ACC112 (cell line): ENCODE results near the gene AKAP6.

Source experiments
- H2AFZ ChIP-seq: fragments of 200-600 bp; sonication (generic); one replicate; pipeline ENCODE4 v1.6.0; 2017; ENCODE audit warnings: antibody characterized with exemption, low read length; ENCODE audit not compliant: unreplicated experiment
- H3K27ac ChIP-seq: fragments of 200-600 bp; sonication (generic); 2 replicates; pipeline ENCODE4 v1.5.1; 2014; ENCODE audit warnings: low read depth, mild to moderate bottlenecking, antibody characterized with exemption, low read length, moderate library complexity
- H3K27me3 ChIP-seq: fragments of 200-600 bp; sonication (generic); 2 replicates; pipeline ENCODE4 v1.6.1; 2014; ENCODE audit warnings: mild to moderate bottlenecking, antibody characterized with exemption, low read length, moderate library complexity, mixed read lengths; ENCODE audit not compliant: insufficient read depth
- H3K36me3 ChIP-seq: fragments of 200-600 bp; sonication (generic); 2 replicates; pipeline ENCODE4 v1.6.1; 2016; ENCODE audit warnings: mild to moderate bottlenecking, antibody characterized with exemption, low read length, moderate library complexity, mixed read lengths; ENCODE audit not compliant: insufficient read depth
- H3K4me1 ChIP-seq: fragments of 200-600 bp; sonication (generic); one replicate; pipeline ENCODE4 v1.6.1; 2016; ENCODE audit warnings: low read length, mixed read lengths; ENCODE audit not compliant: insufficient read depth, unreplicated experiment, control insufficient read depth
- H3K4me3 ChIP-seq: fragments of 200-600 bp; sonication (generic); 2 replicates; pipeline ENCODE4 v1.5.1; 2014; ENCODE audit warnings: mild to moderate bottlenecking, low read depth, low read length
- H3K79me2 ChIP-seq: fragments of 200-600 bp; sonication (generic); one replicate; pipeline ENCODE4 v1.6.0; 2016; ENCODE audit warnings: low read length; ENCODE audit not compliant: control insufficient read depth, unreplicated experiment, insufficient read depth

The AKAP6 gene

GRCh38 chr14:32468955-32469354 is 139.9 kb downstream of the AKAP6 start:
- Histone ChIP-seq H3K4me3 (peak overlapping the region; percentile 16; the same call in 1 of the 2 replicates), H3K27me3 (no peaks in the 10 kb centered on the region), H2AFZ (peak overlapping the region; percentile 36), H3K36me3 (no peaks in the 10 kb centered on the region), H3K79me2 (no peaks in the 10 kb centered on the region), H3K4me1 (peaks cover 31% of the 10 kb centered on the region), H3K27ac (peak overlapping the region; percentile 79)

DNA sequence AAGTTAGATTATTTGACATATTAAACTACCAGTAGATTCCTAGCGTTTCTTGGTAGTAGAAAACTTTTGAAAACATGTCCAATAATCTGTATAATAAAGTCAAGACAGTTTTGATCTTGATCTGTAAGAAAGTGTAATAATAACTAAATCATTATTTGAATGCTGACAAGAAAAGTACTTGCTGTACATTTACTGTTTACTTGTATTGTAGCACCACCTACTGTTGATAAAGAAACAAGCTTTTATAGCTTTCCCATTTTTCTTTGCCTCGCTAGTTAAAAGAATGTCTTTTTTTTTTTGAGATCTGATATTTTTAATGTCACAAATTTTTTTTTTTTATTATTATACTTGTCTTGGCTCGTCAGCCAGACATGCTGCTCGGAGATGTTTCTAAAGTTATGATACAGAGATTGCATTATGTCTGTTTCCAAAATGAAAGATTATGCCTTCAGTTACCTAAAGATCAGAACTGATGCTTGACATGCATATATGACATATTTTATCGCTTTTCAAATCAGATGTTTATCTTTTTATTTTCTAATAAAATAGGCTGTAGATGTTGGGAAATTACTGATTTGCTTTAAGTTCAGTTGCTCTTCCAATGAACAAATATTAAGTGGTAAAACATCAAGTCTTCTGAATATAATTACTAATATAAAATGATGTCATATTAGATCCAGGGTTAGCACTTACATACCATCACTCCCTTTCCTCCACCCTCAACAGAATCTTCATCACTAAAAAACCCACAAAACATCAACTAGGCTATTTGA is 140.5 kb downstream of the AKAP6 start:
- H3K4me1 ChIP-seq: peaks cover 31% of the 10 kb centered on the region
- H3K79me2 ChIP-seq: no peaks in the 10 kb centered on the region
- peak overlapping the region; percentile 36 for H2AFZ ChIP-seq
- H3K27me3 ChIP-seq: no peaks in the 10 kb centered on the region
- H3K27ac ChIP-seq: peak overlapping the region; percentile 79
- H3K4me3 ChIP-seq: peak overlapping the region; percentile 16; the same call in 1 of the 2 replicates
- H3K36me3 ChIP-seq: no peaks in the 10 kb centered on the region

DNA sequence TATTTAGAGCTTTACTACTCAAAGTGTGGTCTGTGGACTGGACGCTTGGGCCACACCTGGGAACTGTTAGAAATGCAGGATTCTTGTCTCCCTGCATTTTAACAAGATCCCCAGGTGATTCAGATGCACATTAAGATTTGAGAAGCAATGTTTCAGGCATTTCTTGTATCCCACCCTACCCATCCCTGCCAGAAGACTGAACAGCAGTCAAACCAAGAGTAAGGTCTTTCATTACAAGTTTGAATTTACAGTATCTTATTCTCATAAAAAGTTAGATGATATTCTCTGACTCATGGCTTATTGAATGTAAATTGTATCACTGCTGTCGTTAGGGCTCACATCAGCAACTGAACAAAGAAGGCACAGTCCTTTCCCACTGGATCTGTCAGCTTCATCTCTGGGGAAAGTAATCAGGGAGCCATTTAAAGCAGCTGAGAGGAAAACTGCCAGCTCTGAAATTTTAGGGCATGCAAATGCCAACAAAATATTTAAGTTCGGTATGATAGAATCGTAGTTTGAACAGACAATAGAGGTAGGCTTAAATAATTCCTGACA is 141.1 kb downstream of the AKAP6 start:
- no peak overlapping the region for H3K4me3 ChIP-seq
- no peaks in the 10 kb centered on the region for H3K79me2 ChIP-seq
- H3K36me3 ChIP-seq: no peaks in the 10 kb centered on the region
- H2AFZ ChIP-seq: no peak overlapping the region
- no peak overlapping the region for H3K27ac ChIP-seq
- no peaks in the 10 kb centered on the region for H3K27me3 ChIP-seq
- peaks cover 31% of the 10 kb centered on the region for H3K4me1 ChIP-seq

DNA sequence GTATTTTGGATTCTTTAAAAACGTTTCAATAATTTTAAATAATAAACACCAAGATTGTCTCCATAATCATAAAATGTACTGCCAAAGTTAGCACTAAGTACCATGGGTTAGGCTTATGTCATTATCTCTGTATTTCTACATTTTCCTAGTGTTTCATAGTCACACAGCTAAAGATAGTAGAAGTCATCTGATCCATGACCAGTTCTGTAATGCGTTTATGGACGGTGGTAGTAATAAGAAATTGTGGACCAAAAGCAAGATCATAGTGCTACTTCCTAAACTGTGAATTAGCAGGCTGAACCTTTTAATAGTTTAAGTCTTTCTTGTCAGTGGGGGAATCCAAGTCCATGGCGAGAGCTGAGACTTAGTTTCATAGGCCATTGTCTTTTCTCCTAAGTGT is 142.1 kb downstream of the AKAP6 start:
- no peak overlapping the region for H3K27ac ChIP-seq
- peaks cover 31% of the 10 kb centered on the region for H3K4me1 ChIP-seq
- no peak overlapping the region for H2AFZ ChIP-seq
- H3K27me3 ChIP-seq: no peaks in the 10 kb centered on the region
- H3K36me3 ChIP-seq: no peaks in the 10 kb centered on the region
- no peaks in the 10 kb centered on the region for H3K79me2 ChIP-seq
- no peak overlapping the region for H3K4me3 ChIP-seq

GRCh38 chr14:32472076-32472475 is 143.0 kb downstream of the AKAP6 start:
- Histone ChIP-seq H3K27ac (no peak overlapping the region), H3K4me1 (peaks cover 31% of the 10 kb centered on the region)

DNA sequence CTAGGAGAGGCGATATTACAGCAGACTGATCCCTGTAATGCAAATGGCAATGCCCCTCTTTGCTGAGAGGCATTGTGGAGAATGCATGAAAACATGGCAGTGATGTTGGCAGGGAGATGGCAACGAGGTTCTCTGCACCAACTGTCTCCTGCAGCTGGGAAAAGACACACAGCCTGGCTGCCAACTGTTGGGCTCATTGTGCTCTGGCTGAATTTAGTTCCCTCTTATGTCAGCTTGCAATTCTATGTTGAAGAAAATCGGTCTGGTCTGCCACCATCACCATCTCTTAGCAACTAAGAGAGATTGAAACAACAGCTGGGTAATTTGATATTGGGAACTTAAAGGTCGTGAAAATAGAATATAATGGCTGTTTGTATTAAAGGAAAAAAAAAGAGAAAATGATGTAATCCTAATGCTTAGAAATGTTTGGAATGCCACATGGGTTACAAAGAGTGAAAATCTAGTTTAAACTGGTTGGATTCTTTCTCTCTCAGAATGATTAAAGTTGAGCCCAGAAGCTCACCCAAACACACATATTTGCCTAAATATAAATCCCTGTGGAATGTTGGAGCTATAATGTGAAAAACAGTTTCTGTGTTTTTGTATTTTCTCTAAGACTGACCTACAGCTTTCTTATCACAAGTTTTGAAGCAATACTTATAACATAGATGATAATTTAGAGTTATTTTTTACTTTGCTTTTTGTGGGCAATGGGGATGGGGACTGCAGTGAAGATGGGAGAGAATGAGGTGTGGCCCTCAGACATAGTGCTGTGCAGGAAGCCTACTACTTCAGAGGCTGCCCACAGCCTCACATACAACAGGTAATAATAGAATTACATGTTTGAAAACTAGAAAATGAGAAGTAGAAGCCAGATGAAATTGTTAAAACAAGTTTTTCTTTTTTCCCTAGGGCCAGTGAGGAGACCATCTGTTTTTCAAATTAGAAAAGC is 143.7 kb downstream of the AKAP6 start:
- Histone ChIP-seq H3K4me3 (peak overlapping the region; percentile 11; the same call in 1 of the 2 replicates), H3K4me1 (peaks cover 31% of the 10 kb centered on the region), H3K27ac (peak overlapping the region; percentile 74), H3K27me3 (no peaks in the 10 kb centered on the region), H3K36me3 (no peaks in the 10 kb centered on the region), H3K79me2 (no peaks in the 10 kb centered on the region), H2AFZ (peak overlapping the region; percentile 83)

More at GRCh38 chr14:32472076-32472475, 143.0 kb downstream of the AKAP6 start:
- Histone ChIP-seq H3K36me3 (no peaks in the 10 kb centered on the region), H3K79me2 (no peaks in the 10 kb centered on the region), H3K4me3 (no peak overlapping the region; the same call in 1 of the 2 replicates), H3K27me3 (no peaks in the 10 kb centered on the region), H2AFZ (peak overlapping the region; percentile 10)

- Histone ChIP-seq H3K79me2 (no peaks in the 10 kb centered on the region), H3K27ac (peak overlapping the region; percentile 74)
Observed at GRCh38 chr14:32473464-32473855, 144.4 kb downstream of the AKAP6 start.

DNA sequence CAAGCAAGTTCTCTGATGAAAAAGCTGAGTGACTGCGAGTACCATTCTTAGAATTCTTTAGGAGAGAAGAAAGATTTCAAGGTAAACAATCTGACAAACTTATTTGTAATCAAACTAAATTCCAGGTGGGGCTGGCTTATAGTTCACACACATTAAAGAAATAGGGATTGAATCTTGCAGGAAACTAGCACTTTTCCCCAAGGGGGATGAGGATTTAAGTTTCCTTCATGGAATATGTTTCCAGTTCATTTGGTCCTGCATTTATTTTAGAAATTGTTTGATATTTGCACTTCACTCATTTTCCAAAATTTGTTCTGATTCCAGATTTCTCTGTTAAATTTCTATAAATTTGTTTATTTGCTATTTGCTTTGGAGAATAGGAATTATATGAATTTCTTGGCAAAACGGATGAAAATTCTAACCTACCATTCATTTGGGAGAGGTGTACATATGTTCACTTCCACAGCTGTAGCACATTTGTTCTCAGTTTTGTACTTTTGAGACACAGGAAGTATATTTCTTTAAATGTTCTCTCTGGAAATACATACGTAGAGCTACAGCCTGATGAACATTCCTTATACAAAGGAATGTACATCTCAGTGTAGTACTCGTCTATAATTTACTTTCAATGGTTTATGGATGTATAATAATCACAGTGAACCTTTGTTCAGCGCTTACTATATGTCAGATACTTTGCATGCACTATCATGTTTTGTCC is 145.5 kb downstream of the AKAP6 start:
- Histone ChIP-seq H3K79me2 (no peaks in the 10 kb centered on the region), H3K27me3 (no peaks in the 10 kb centered on the region), H2AFZ (no peak overlapping the region), H3K4me3 (no peak overlapping the region), H3K36me3 (no peaks in the 10 kb centered on the region), H3K27ac (no peak overlapping the region), H3K4me1 (peaks cover 22% of the 10 kb centered on the region)

More at GRCh38 chr14:32473464-32473855, 144.4 kb downstream of the AKAP6 start:
- Histone ChIP-seq H3K4me1 (peaks cover 32% of the 10 kb centered on the region), H3K4me3 (no peak overlapping the region), H3K27me3 (no peaks in the 10 kb centered on the region), H3K36me3 (no peaks in the 10 kb centered on the region), H2AFZ (peak overlapping the region; percentile 83)

DNA sequence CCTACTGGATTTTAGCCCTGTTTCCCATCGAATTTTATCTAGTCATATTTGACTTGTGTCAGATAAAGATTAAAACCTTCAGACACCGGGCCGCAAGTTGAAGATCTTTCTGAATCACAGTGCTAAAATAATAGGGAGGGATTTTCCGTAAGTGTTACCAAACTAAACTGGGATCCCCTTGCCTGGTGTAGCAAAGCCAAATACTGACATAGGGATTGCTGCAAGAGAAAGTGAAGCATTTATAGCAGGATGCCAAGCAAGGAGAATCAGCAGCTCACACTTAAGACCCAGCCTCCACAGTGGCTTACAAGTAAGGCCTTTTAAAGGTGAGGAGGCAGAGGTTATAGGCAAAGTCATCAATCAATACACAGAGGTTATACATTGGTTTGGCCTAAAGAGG is 147.4 kb downstream of the AKAP6 start:
- Histone ChIP-seq H3K27me3 (no peaks in the 10 kb centered on the region), H3K4me1 (peaks cover 33% of the 10 kb centered on the region), H3K79me2 (no peaks in the 10 kb centered on the region), H3K36me3 (no peaks in the 10 kb centered on the region), H3K4me3 (no peak overlapping the region), H3K27ac (no peak overlapping the region), H2AFZ (no peak overlapping the region)

DNA sequence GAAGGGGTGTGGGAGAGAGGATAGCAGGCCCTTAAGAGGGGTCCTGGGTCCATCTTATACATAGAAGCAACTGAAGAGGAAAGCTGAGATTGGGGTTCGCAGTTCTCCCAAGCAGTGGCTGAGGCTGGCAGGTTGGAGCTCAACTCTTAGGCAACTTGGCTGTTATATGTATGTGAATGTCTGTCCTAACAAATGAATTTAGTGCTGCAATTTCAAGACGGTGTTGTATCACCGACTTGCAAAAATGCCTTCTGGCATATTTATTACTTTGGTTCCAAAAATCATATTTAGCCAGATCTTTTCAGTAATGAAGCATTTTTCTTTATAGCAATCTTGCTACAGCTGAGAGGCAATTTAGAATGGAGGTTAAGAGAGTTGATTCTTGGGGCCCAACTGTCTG is 148.3 kb downstream of the AKAP6 start:
- Histone ChIP-seq H2AFZ (no peak overlapping the region), H3K36me3 (no peaks in the 10 kb centered on the region), H3K27me3 (no peaks in the 10 kb centered on the region), H3K4me3 (no peak overlapping the region), H3K79me2 (no peaks in the 10 kb centered on the region), H3K27ac (no peak overlapping the region), H3K4me1 (peaks cover 27% of the 10 kb centered on the region)
